ENCODE results near the gene TMTC2.

Gene TMTC2

DNA sequence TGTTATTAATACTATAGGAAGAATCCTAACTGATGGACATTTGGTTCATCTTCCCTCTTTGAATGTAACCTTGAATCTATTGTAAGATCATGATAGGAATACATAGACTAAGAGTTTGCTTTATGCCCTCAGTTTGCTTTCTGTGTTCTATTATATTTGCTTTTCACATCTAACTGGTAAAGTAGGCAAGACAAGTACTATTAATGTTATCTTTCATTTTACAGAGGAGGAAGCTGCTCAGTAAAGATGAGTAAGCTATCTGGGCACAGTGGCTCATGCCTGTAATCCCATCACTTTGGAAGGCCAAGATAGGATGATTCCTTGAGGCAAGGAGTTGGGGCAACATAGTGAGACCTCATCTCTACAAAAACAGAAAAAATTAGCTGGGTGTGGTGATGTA lies 103.0 kb downstream of the TMTC2 start:
- ChIA-PET CTCF (no interaction called here), POLR2A (ENCODE audit: low non-redundant PET) (no interaction called here)
- TF ChIP-seq, protein P1, sequence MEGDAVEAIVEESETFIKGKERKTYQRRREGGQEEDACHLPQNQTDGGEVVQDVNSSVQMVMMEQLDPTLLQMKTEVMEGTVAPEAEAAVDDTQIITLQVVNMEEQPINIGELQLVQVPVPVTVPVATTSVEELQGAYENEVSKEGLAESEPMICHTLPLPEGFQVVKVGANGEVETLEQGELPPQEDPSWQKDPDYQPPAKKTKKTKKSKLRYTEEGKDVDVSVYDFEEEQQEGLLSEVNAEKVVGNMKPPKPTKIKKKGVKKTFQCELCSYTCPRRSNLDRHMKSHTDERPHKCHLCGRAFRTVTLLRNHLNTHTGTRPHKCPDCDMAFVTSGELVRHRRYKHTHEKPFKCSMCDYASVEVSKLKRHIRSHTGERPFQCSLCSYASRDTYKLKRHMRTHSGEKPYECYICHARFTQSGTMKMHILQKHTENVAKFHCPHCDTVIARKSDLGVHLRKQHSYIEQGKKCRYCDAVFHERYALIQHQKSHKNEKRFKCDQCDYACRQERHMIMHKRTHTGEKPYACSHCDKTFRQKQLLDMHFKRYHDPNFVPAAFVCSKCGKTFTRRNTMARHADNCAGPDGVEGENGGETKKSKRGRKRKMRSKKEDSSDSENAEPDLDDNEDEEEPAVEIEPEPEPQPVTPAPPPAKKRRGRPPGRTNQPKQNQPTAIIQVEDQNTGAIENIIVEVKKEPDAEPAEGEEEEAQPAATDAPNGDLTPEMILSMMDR (conservative IDR thresholded peaks at IDR 0.05; ENCODE audit: low read depth): no peak
- H3K27ac ChIP-seq: no peak overlapping the region
- no peak for DNase-seq (ENCODE audit: low spot score)

DNA sequence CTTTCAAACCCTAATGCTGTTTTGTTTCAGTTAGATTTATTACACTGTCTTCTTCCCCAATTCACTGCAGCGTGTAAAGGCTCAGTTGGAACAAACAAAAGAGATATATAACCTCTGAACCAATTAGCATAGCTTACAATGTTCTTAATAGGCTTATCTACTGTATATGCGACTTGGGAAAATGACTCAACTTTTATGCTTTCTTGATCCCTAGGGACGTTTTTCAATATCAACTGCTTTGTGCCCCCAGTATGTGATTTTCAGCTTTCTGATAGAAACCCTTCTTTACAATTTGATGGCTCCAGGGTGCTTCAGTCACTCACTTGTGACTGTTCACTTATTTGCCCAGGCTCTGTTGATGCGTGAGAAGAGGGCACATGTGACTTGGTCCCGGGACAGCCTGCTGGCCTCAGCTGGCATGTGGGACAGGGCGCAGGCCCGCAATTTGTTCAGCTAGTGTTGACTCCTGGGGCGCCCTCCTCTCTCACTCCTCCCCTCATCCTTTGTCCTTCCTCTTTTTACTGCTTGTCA lies 107.1 kb downstream of the TMTC2 start:
- DNase-seq (ENCODE audit: low spot score): no peak
- POLR2A ChIA-PET (ENCODE audit: low non-redundant PET): no interaction called here
- CTCF ChIA-PET: no interaction called here
- H3K27ac ChIP-seq: no peak overlapping the region
- TF ChIP-seq, protein P1 (conservative IDR thresholded peaks at IDR 0.05; ENCODE audit: low read depth): no peak

DNA sequence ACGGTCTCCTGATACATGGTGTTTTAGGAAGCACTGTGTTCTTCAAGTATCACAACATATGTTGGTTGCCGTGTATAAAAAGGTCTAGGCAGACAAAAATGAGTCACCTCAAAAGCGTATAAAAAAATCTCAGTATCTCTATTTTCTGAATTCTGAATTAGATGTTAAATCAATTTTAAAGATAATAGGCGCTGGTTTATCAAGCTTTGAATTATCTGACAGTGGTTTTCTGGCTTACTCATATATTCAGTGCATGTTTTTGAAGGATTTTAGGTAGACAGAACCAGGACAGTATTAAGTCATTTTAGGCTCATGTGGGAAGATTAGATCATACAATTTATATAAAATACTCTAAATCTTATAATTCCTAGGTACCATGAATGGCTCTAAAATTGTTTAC lies 110.8 kb downstream of the TMTC2 start:
- DNase-seq (ENCODE audit: low spot score): no peak
- ChIA-PET POLR2A (ENCODE audit: low non-redundant PET) (no interaction called here), CTCF (no interaction called here)
- TF ChIP-seq, protein P1 (conservative IDR thresholded peaks at IDR 0.05; ENCODE audit: low read depth): no peak
- no peak overlapping the region for H3K27ac ChIP-seq

DNA sequence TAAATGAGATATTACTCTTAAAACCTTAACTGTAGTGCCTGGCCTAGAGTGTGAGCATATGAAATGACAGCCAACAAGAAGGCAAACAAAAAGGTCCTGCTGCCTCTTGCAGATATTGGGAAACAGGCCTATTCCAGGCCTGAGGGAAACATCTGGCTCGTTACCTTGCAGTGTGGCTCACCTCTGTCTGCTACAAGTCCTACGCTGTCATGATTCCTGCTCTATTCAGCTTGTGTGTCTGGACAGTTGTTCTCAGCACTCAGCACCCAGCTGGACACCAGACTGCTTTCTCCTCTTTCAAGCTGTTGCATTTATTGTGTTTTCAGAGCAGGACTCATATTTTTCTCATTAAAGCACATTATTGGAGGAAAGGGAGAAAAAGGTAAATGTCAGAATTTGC lies 113.5 kb downstream of the TMTC2 start:
- TF ChIP-seq, protein P1 (conservative IDR thresholded peaks at IDR 0.05; ENCODE audit: low read depth): no peak
- DNase-seq (ENCODE audit: low spot score): no peak
- no peak overlapping the region for H3K27ac ChIP-seq
- CTCF ChIA-PET: no interaction called here
- POLR2A ChIA-PET (ENCODE audit: low non-redundant PET): no interaction called here

DNA sequence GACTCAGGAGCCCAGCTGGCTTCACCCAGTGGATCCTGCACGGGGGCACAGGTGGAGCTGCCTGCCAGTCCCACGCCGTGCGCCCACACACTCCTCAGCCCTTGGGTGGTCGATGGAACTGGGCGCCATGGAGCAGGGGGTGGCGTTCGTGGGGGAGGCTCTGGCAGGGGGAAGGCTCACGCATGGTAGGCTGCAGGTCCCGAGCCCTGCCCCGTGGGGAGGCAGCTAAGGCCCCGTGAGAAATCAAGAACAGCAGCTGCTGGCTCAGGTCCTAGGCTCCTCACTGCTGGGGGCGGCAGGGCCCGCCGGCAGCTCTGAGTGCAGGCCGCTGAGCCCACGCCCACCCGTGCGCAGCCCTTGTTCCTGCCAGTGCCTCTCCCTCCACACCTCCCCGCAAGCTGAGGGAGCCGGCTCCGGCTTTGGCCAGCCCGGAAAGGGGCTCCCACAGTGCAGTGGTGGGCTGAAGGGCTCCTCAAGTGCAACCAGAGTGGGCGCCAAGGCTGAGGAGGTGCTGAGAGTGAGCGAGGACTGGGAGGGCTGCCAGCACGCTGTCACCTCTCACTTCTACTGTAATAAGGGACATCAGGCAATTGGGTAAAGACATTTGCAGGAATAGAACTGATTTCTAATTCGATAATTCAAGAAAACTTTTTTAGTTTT lies 115.4 kb downstream of the TMTC2 start:
- H3K27ac ChIP-seq: no peak overlapping the region
- no peak for DNase-seq (ENCODE audit: low spot score)
- POLR2A ChIA-PET (ENCODE audit: low non-redundant PET): no interaction called here
- TF ChIP-seq, protein P1 (conservative IDR thresholded peaks at IDR 0.05; ENCODE audit: low read depth): no peak
- CTCF ChIA-PET: no interaction called here

DNA sequence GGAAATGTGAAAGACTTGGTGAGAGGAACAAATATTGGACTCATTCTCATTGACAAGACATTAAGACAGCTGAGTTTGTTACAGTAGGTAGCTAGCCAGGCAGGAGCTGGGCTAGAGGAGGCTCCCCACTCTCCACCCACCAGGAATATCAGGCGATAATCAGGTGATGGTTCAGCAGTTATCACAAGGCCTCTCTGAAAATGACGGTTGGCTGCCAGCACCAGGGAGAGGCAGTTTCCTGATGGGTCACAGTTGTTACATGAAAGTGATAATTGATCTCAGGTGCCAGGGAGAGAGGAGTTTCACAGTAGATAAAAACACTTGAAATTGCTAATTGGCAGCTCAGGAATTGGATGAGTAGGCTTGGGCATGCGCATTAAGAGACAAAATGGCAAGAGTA lies 116.5 kb downstream of the TMTC2 start:
- no peak for DNase-seq (ENCODE audit: low spot score)
- ChIA-PET POLR2A (ENCODE audit: low non-redundant PET) (no interaction called here), CTCF (no interaction called here)
- TF ChIP-seq, protein P1 (conservative IDR thresholded peaks at IDR 0.05; ENCODE audit: low read depth): no peak
- no peak overlapping the region for H3K27ac ChIP-seq

Data from RWPE1 (cell line).